K562 (cell line): Measurements from ENCODE around the gene SDCCAG8.

Experiments used
- CREB1 ChIP-seq, 2 experiments: sonication (generic) in 1 of 2; formaldehyde crosslinking in 1 of 2; IDR thresholded peaks; 2 replicates each; pipeline versions ENCODE4 v1.6.1 to v1.8.0; 2012 to 2022; ENCODE audit warnings: inconsistent platforms in 1 of 2, mild to moderate bottlenecking in 1 of 2, missing genetic modification reagents in 1 of 2, moderate library complexity in 1 of 2
- CTCF ChIP-seq, 3 experiments: IDR thresholded peaks in 2 of 3; conservative IDR thresholded peaks in 1 of 3; 2 replicates each; pipeline ENCODE4 v1.5.1; 2011 to 2012; ENCODE audit warnings: low read length in 3 of 3, mild to moderate bottlenecking in 3 of 3, control low read depth in 2 of 3, improper control_type of control experiment in 1 of 3, inconsistent platforms in 1 of 3, low read depth in 1 of 3, mixed read lengths in 1 of 3, moderate library complexity in 1 of 3; ENCODE audit not compliant: insufficient read depth in 2 of 3
- HDAC6 ChIP-seq: IDR thresholded peaks from 2 replicates; pipeline ENCODE4 v1.6.1; 2012; ENCODE audit warnings: low read depth, mild to moderate bottlenecking, control low read depth, inconsistent platforms, low read length, moderate library complexity
- POLR2A ChIP-seq: fragments of 450-650 bp; conservative IDR thresholded peaks from 2 replicates; pipeline ENCODE4 v1.6.1; 2016
- ZBTB34 ChIP-seq: fragments of 250-450 bp; sonication (Bioruptor Pico); IDR thresholded peaks from 2 replicates; pipeline ENCODE4 v1.8.0; 2021; ENCODE audit warnings: mild to moderate bottlenecking, moderate library complexity
- ZNF766 ChIP-seq: fragments of 200-800 bp; sonication (Bioruptor generic); conservative IDR thresholded peaks from 2 replicates; pipeline ENCODE4 v1.6.1; 2016; ENCODE audit warnings: missing genetic modification characterization, missing compliant biosample characterization

GRCh38 chr1:243292117-243292516 lies 36.3 kb downstream of the SDCCAG8 start:
- no peak for TF ChIP-seq ZBTB34 (CRISPR knock-in tag)
- no peak for TF ChIP-seq ZNF766 (CRISPR knock-in tag)
- no peak for TF ChIP-seq CREB1 (IDR thresholded peaks at IDR 0.05)
- no peak for TF ChIP-seq CREB1 (CRISPR knock-in tag; IDR thresholded peaks at IDR 0.05)
- no peak for TF ChIP-seq HDAC6
- no peak for TF ChIP-seq CTCF (IDR thresholded peaks at IDR 0.05 in 2 of 3, conservative IDR thresholded peaks at IDR 0.05 in 1 of 3; ENCODE audit: insufficient read depth in 2 of 3, low read depth in 1 of 3, low read length in 3 of 3)
- no peak for TF ChIP-seq POLR2A
